ENCODE data around the gene ABCD3. TPM values are rescaled to one million over a fixed set of nuclear protein-coding genes. Genes with fewer than 3 reads are reported as not detected.

The ABCD3 gene
- 80.5 TPM for total RNA-seq

GRCh38 chr1:94417978-94418663, at the start of gene ABCD3:
Gene ABCD3 (plus strand): TSS chr1:94418389. CDS start chr1:94418479, 90 bp downstream.

GRCh38 chr1:94541246-94542087, 123.3 kb downstream of the ABCD3 start, which contains the start of gene F3:
Gene F3 (minus strand): TSS chr1:94541759. CDS start chr1:94541636, 123 bp downstream.

Other genes starting within 250 kb of the ABCD3 start
- 25.8 TPM for gene ARHGAP29, start 180.8 kb upstream of the ABCD3 start, total RNA-seq
- 47.1 TPM for gene F3, start 123.4 kb downstream of the ABCD3 start, total RNA-seq

All from diencephalon (tissue), 1 donor.